Measurements from ENCODE around the gene NECTIN2. TPM values are rescaled to one million over a fixed set of nuclear protein-coding genes. Genes with fewer than 3 reads are reported as not detected.

Gene NECTIN2
- total and polyA plus RNA-seq, 12 donors, result 82.7 to 243 (median 129) TPM

- Histone ChIP-seq H3K36me3 (replicated peaks in 1 of 2) (peaks cover 0 to 44% of the 10 kb centered on the region in 2 donors), H3K27ac (peak overlapping the region; percentile 7 to 84 (median 82)), H3K27me3 (no peaks in the 10 kb centered on the region), H3K9me3 (replicated peaks in 1 of 3) (no peaks in the 10 kb centered on the region), H3K4me3 (peak overlapping the region in 1 of 4 donors; percentile 61), H3K4me1 (replicated peaks in 1 of 2) (peaks cover 16 to 32% of the 10 kb centered on the region in 2 donors)
- intact Hi-C loops (cut with DNase I), result loop anchor here (2.0 to 10.0 kb wide), 4 partner anchors 46 to 163 kb away; no protein-coding TSS in a partner anchor
- WGBS, 4 donors, result 22 to 51% (median 39%) methylated on average over 9 to 12 of the region's 12 CpGs
- peak; percentile 59 to 89 (median 85) for DNase-seq
- TF ChIP-seq CTCF (IDR thresholded peaks at IDR 0.05) (peak in 5 of 6 experiments; percentile 27 to 52 (median 38)), POLR2A (IDR thresholded peaks at IDR 0.05) (peak in 1 of 2 donors; percentile 58)
These were observed 58.4 kb downstream of the NECTIN2 start for GRCh38 chr19:44904426-44904994.

GRCh38 chr19:44905437-44906160 lies 59.5 kb downstream of the NECTIN2 start, which contains the start of gene APOE:
APOE (plus strand) TSS chr19:44905796; CDS start chr19:44906625, 829 bp downstream.
- Histone ChIP-seq H3K4me3 (peak within 1 kb of the TSS in 3 of 4 donors; percentile 49 to 65 (median 61)), H3K27ac (peak within 1 kb of the TSS; percentile 64 to 84 (median 82)), H3K36me3 (replicated peaks in 1 of 2) (peaks cover 0 to 38% of the 10 kb centered on the region in 2 donors), H3K27me3 (no peaks in the 10 kb centered on the region), H3K4me1 (replicated peaks in 1 of 2) (peaks cover 25 to 43% of the 10 kb centered on the region in 2 donors), H3K9me3 (replicated peaks in 1 of 3) (no peaks in the 10 kb centered on the region)
- WGBS, 4 donors, result 0 to 6% (median 2%) methylated on average over 6 to 20 of the region's 20 CpGs
- intact Hi-C loops (cut with DNase I), result loop anchor here (2.0 to 10.0 kb wide), 2 partner anchors 45 to 159 kb away; no protein-coding TSS in a partner anchor
- peak; percentile 77 to 91 (median 86) for DNase-seq
- peak; percentile 71 to 90 for TF ChIP-seq POLR2A (IDR thresholded peaks at IDR 0.05)
- no peak for TF ChIP-seq CTCF (IDR thresholded peaks at IDR 0.05)

- peak in 1 of 7 donors; percentile 19 for DNase-seq
- Histone ChIP-seq H3K4me1 (replicated peaks in 1 of 2) (peaks cover 45 to 63% of the 10 kb centered on the region in 2 donors), H3K9me3 (replicated peaks in 1 of 3) (no peaks in the 10 kb centered on the region), H3K27ac (peak overlapping the region in 3 of 5 donors; percentile 37 to 83 (median 82)), H3K36me3 (replicated peaks in 1 of 2) (peaks cover 0 to 18% of the 10 kb centered on the region in 2 donors), H3K27me3 (no peaks in the 10 kb centered on the region), H3K4me3 (peak overlapping the region in 2 of 4 donors; percentile 49 to 61)
- intact Hi-C loops (cut with DNase I), result loop anchor here in 1 of 2 donors (10.0 kb wide), 1 partner anchor 157 kb away; no protein-coding TSS in a partner anchor
- no peak for TF ChIP-seq POLR2A (IDR thresholded peaks at IDR 0.05)
- TF ChIP-seq CTCF (IDR thresholded peaks at IDR 0.05), result no peak
- WGBS, 4 donors, result 74 to 82% (median 78%) methylated on average over 5 to 12 of the region's 12 CpGs
These were observed 61.5 kb downstream of the NECTIN2 start for GRCh38 chr19:44907613-44908012.
